Activated CD8-positive, alpha-beta T cell treated with anti-CD3 and anti-CD28 coated beads for 36 hours (primary cell): ENCODE results near the gene BRF1. TPM values are rescaled to one million over a fixed set of nuclear protein-coding genes. Genes with fewer than 3 reads are reported as not detected.
A peak's percentile ranks its signal among the peaks of the same experiment; 100 is the strongest.

Experiments
- ATAC-seq: fragments of 200-7000 bp; cut with Tn5 transposase; one replicate; pipeline ENCODE4 v1.10.0; 2021; ENCODE audit warnings: mild to moderate bottlenecking, moderate library complexity
- CTCF ChIA-PET: fragments of 350-600 bp; sonication (Branson Sonifier 250); formaldehyde crosslinking; loops from one replicate; lab custom pipeline; 2021; ENCODE audit warnings: antibody characterized with exemption; lab: Charles Lee
- POLR2A ChIA-PET: fragments of 350-600 bp; sonication (Branson Sonifier 250); formaldehyde crosslinking; loops from one replicate; lab custom pipeline; 2021; ENCODE audit warnings: antibody characterized with exemption; lab: Charles Lee
- DNase-seq: peaks from one replicate; pipeline ENCODE4 v3.0.0-alpha.2; 2020
- H3K27ac Mint-ChIP-seq: one replicate; pipeline ENCODE4 v1.8.0; 2021; ENCODE audit warnings: mild to moderate bottlenecking, mixed read lengths
- H3K27me3 Mint-ChIP-seq: one replicate; pipeline ENCODE4 v1.8.0; 2021; ENCODE audit warnings: mixed read lengths
- H3K36me3 Mint-ChIP-seq: one replicate; pipeline ENCODE4 v1.8.0; 2021; ENCODE audit warnings: low read depth, mixed read lengths
- H3K4me1 Mint-ChIP-seq: one replicate; pipeline ENCODE4 v1.8.0; 2021; ENCODE audit warnings: low read depth, mixed read lengths
- H3K4me3 Mint-ChIP-seq: one replicate; pipeline ENCODE4 v1.8.0; 2021; ENCODE audit warnings: mild to moderate bottlenecking, moderate library complexity, mixed read lengths
- H3K9me3 Mint-ChIP-seq: one replicate; pipeline ENCODE4 v1.8.0; 2021; ENCODE audit warnings: mixed read lengths
- CTCF ChIP-seq: fragments of 200-600 bp; IDR thresholded peaks from one replicate; pipeline ENCODE4 v1.8.0; 2022; ENCODE audit warnings: antibody characterized with exemption, mild to moderate bottlenecking
- intact Hi-C: fragments of 100-400 bp; cut with micrococcal nuclease; formaldehyde crosslinking; loops from one replicate; pipeline ENCODE4 v1.10.0; 2022
- total RNA-seq, 2 experiments: library from RNA; stranded (reverse); gene quantifications; one replicate each; pipeline ENCODE4 v1.2.3, GENCODE V29; 2021

Gene BRF1
- total RNA-seq, 2 experiments from 2014 or later = 25.3 to 26.6 TPM

- peaks cover 15% of the 10 kb centered on the region for H3K27me3 Mint-ChIP-seq
- ATAC-seq = peak; percentile 41
- H3K9me3 Mint-ChIP-seq = no peaks in the 10 kb centered on the region
- peaks cover 16% of the 10 kb centered on the region for H3K4me1 Mint-ChIP-seq
- DNase-seq = peak; percentile 75
- intact Hi-C loops = loop anchor here (5.0 kb wide), 1 partner anchor 149 kb away; no protein-coding TSS in a partner anchor
- peak; percentile 99 for TF ChIP-seq CTCF
- H3K27ac Mint-ChIP-seq = no peak overlapping the region
- H3K4me3 Mint-ChIP-seq = no peak overlapping the region
- H3K36me3 Mint-ChIP-seq = no peaks in the 10 kb centered on the region
- ChIA-PET CTCF (interaction anchor here (0.7 to 2.5 kb wide), 7 partner anchors 9 to 153 kb away, joined by 3 to 8 read pairs (median 3); no protein-coding TSS in a partner anchor), POLR2A (no interaction called here)
These were observed 97.7 kb downstream of the BRF1 start for GRCh38 chr14:105203057-105203531.

- peak overlapping the region; percentile 36 for H3K27ac Mint-ChIP-seq
- intact Hi-C loops = loop anchor here (5.0 kb wide), 1 partner anchor 150 kb away; no protein-coding TSS in a partner anchor
- peaks cover 16% of the 10 kb centered on the region for H3K4me1 Mint-ChIP-seq
- DNase-seq = peak; percentile 78
- H3K27me3 Mint-ChIP-seq = peaks cover 21% of the 10 kb centered on the region
- H3K9me3 Mint-ChIP-seq = no peaks in the 10 kb centered on the region
- ChIA-PET POLR2A (no interaction called here), CTCF (interaction anchor here (0.7 to 2.2 kb wide), 7 partner anchors 18 to 150 kb away, joined by 3 to 10 read pairs (median 3); no protein-coding TSS in a partner anchor)
- peak; percentile 73 for ATAC-seq
- no peak overlapping the region for H3K4me3 Mint-ChIP-seq
- TF ChIP-seq CTCF = no peak
- no peaks in the 10 kb centered on the region for H3K36me3 Mint-ChIP-seq
These were observed 98.8 kb downstream of the BRF1 start for GRCh38 chr14:105201925-105202513.

- Mint-ChIP-seq H3K4me1 (peaks cover 16% of the 10 kb centered on the region), H3K9me3 (no peaks in the 10 kb centered on the region), H3K36me3 (no peaks in the 10 kb centered on the region), H3K27ac (peak overlapping the region; percentile 36), H3K27me3 (peaks cover 21% of the 10 kb centered on the region), H3K4me3 (no peak overlapping the region)
- intact Hi-C loops = loop anchor here (5.0 kb wide), 1 partner anchor 151 kb away; no protein-coding TSS in a partner anchor
- ChIA-PET CTCF (interaction anchor here (0.7 to 2.2 kb wide), 9 partner anchors 12 to 327 kb away, joined by 3 to 10 read pairs (median 3); no protein-coding TSS in a partner anchor), POLR2A (no interaction called here)
- ATAC-seq (peak; percentile 50), DNase-seq (no peak)
- TF ChIP-seq CTCF = no peak
These were observed 99.5 kb downstream of the BRF1 start for GRCh38 chr14:105201156-105201924.

GRCh38 chr14:105200641-105201040 lies 100.2 kb downstream of the BRF1 start:
- DNase-seq = no peak
- intact Hi-C loops = loop anchor here (5.0 kb wide), 1 partner anchor 152 kb away; no protein-coding TSS in a partner anchor
- TF ChIP-seq CTCF = no peak
- no peak overlapping the region for H3K4me3 Mint-ChIP-seq
- CTCF ChIA-PET = interaction anchor here (0.7 to 2.2 kb wide), 7 partner anchors 11 to 328 kb away, joined by 3 to 10 read pairs (median 3); no protein-coding TSS in a partner anchor
- peaks cover 21% of the 10 kb centered on the region for H3K27me3 Mint-ChIP-seq
- POLR2A ChIA-PET = no interaction called here
- no peaks in the 10 kb centered on the region for H3K9me3 Mint-ChIP-seq
- no peaks in the 10 kb centered on the region for H3K36me3 Mint-ChIP-seq
- ATAC-seq = no peak
- no peak overlapping the region for H3K27ac Mint-ChIP-seq
- H3K4me1 Mint-ChIP-seq = peaks cover 19% of the 10 kb centered on the region
